SK-N-SH (cell line): ENCODE measurements around the gene RASGRP2. TPM values are rescaled to one million over a fixed set of nuclear protein-coding genes. Genes with fewer than 3 reads are reported as not detected.
A peak's percentile ranks its signal among the peaks of the same experiment; 100 is the strongest.

ENCODE experiments used
- CTCF ChIA-PET: fragments of 300-600, 350-600 bp; formaldehyde crosslinking; extraction: SDS; loops from one replicate; lab custom pipeline; 2021; lab: Yijun Ruan, JAX
- POLR2A ChIA-PET: fragments of 350-600 bp; sonication (Branson Sonifier 250); formaldehyde crosslinking; extraction: SDS; loops from one replicate; lab custom pipeline; 2020; ENCODE audit warnings: antibody characterized with exemption, inconsistent platforms; lab: Yijun Ruan, JAX
- DNase-seq: peaks from one replicate; pipeline ENCODE4 v3.0.0; 2012
- H2AFZ ChIP-seq: fragments of 200-600 bp; sonication (generic); 2 replicates; pipeline ENCODE4 v1.8.1; 2016; ENCODE audit warnings: antibody characterized with exemption, mild to moderate bottlenecking, low read depth
- H3F3A ChIP-seq: fragments of 200-600 bp; sonication (generic); replicated peaks from 2 replicates; pipeline ENCODE3; 2016; ENCODE audit warnings: antibody characterized with exemption, mild to moderate bottlenecking; ENCODE audit not compliant: insufficient read depth
- H3K27ac ChIP-seq, 2 experiments: fragments of 200-500 bp in 1 of 2; fragments of 200-600 bp in 1 of 2; sonication (Bioruptor generic) in 1 of 2; sonication (generic), shearing (Covaris generic) in 1 of 2; 2 replicates each; pipeline versions ENCODE4 v1.5.1 to v1.6.1; 2014 to 2016; ENCODE audit warnings: low read depth in 2 of 2, inconsistent platforms in 1 of 2, low read length in 1 of 2, mild to moderate bottlenecking in 1 of 2, mixed read lengths in 1 of 2
- H3K27me3 ChIP-seq: fragments of 200-600 bp; sonication (generic), shearing (Covaris generic); 2 replicates; pipeline ENCODE4 v1.6.1; 2016; ENCODE audit warnings: mixed run types; ENCODE audit not compliant: insufficient read depth
- H3K36me3 ChIP-seq, 2 experiments: fragments of 200-500 bp in 1 of 2; fragments of 200-600 bp in 1 of 2; sonication (Bioruptor generic) in 1 of 2; sonication (generic) in 1 of 2; replicated peaks in 1 of 2; 2 replicates each; pipeline versions ENCODE3 to v1.5.1; 2014 to 2016; ENCODE audit warnings: low read length in 1 of 2, mild to moderate bottlenecking in 1 of 2; ENCODE audit not compliant: insufficient read depth in 2 of 2, control insufficient read depth in 1 of 2
- H3K4me1 ChIP-seq, 2 experiments: fragments of 200-500 bp in 1 of 2; fragments of 200-600 bp in 1 of 2; sonication (Bioruptor generic) in 1 of 2; sonication (generic), shearing (Covaris generic) in 1 of 2; 2 replicates each; pipeline versions ENCODE4 v1.5.1 to v1.6.1; 2014 to 2016; ENCODE audit warnings: low read depth in 1 of 2, low read length in 1 of 2, mixed run types in 1 of 2; ENCODE audit not compliant: insufficient read depth in 2 of 2, control insufficient read depth in 1 of 2
- H3K4me2 ChIP-seq: fragments of 200-600 bp; sonication (generic), shearing (Covaris generic); 2 replicates; pipeline ENCODE4 v1.6.1; 2017; ENCODE audit warnings: mixed run types
- H3K4me3 ChIP-seq, 2 experiments: fragments of 200-500 bp in 1 of 2; fragments of 200-600 bp in 1 of 2; sonication (Bioruptor generic) in 1 of 2; sonication (generic), shearing (Covaris generic) in 1 of 2; 2 replicates each; pipeline versions ENCODE4 v1.5.1 to v1.8.1; 2014 to 2016; ENCODE audit warnings: low read depth in 2 of 2, inconsistent platforms in 1 of 2, low read length in 1 of 2, mild to moderate bottlenecking in 1 of 2, mixed read lengths in 1 of 2, moderate library complexity in 1 of 2
- H3K79me2 ChIP-seq: fragments of 200-600 bp; sonication (generic); 2 replicates; pipeline ENCODE4 v1.8.1; 2017; ENCODE audit warnings: mild to moderate bottlenecking; ENCODE audit not compliant: insufficient read depth
- H3K9ac ChIP-seq: fragments of 200-600 bp; sonication (generic); 2 replicates; pipeline ENCODE4 v1.6.1; 2017; ENCODE audit warnings: mixed run types
- H3K9me2 ChIP-seq: fragments of 200-600 bp; sonication (generic); 2 replicates; pipeline ENCODE4 v1.6.1; 2017; ENCODE audit warnings: mixed run types
- H3K9me3 ChIP-seq: fragments of 200-600 bp; sonication (generic); 2 replicates; pipeline ENCODE4 v1.6.1; 2017; ENCODE audit warnings: mixed run types, mild to moderate bottlenecking, moderate library complexity
- H4K20me1 ChIP-seq: fragments of 200-600 bp; sonication (generic); 2 replicates; pipeline ENCODE4 v1.6.1; 2017; ENCODE audit warnings: mild to moderate bottlenecking, mixed run types; ENCODE audit not compliant: insufficient read depth
- MXI1 ChIP-seq: IDR thresholded peaks from 2 replicates; pipeline ENCODE4 v1.6.1; 2012; ENCODE audit warnings: mild to moderate bottlenecking, low read depth, low read length, improper control_type of control experiment
- POLR2AphosphoS5 ChIP-seq: IDR thresholded peaks from 2 replicates; pipeline ENCODE4 v1.6.1; 2012; ENCODE audit warnings: low read depth, low read length
- RAD21 ChIP-seq: IDR thresholded peaks from 2 replicates; pipeline ENCODE4 v1.6.1; 2012; ENCODE audit warnings: mild to moderate bottlenecking, low read length
- WGBS: methylation state at CpG from one replicate; pipeline ENCODE4 v1.1.6; 2017; ENCODE audit warnings: low lambda C conversion rate; 5-methylcytosine and 5-hydroxymethylcytosine counted together
- polyA plus RNA-seq, 3 experiments: library from polyadenylated mRNA; depleted of rRNA; stranded (reverse); fragments of >200 nt; gene quantifications; 2 replicates each; pipeline ENCODE4 v1.2.3, GENCODE V29; 2012
- TF ChIP-seq, protein P1 (sequence below): IDR thresholded peaks from 2 replicates; pipeline ENCODE4 v1.4.0; 2012; ENCODE audit warnings: low read depth, borderline replicate concordance
- TF ChIP-seq, protein P2 (sequence below): fragments of 200-600 bp; sonication (generic); IDR thresholded peaks from 2 replicates; pipeline ENCODE4 v1.6.1; 2017; ENCODE audit warnings: antibody characterized with exemption, mild to moderate bottlenecking, moderate library complexity
- TF ChIP-seq, protein P3 (sequence below): IDR thresholded peaks from 2 replicates; pipeline ENCODE4 v1.4.0; 2012; ENCODE audit warnings: low read depth, borderline replicate concordance

RASGRP2 gene
- polyA plus RNA-seq (2012; rRNA removed) = 1.6 and 2.2 TPM in 2 replicates
- polyA plus RNA-seq (2012; cell fraction: cytosol; rRNA removed) = 0.50 and 0.92 TPM in 2 replicates
- 10.3 and 12.9 TPM in 2 replicates for polyA plus RNA-seq (2012; cell fraction: nucleus; rRNA removed)

DNA sequence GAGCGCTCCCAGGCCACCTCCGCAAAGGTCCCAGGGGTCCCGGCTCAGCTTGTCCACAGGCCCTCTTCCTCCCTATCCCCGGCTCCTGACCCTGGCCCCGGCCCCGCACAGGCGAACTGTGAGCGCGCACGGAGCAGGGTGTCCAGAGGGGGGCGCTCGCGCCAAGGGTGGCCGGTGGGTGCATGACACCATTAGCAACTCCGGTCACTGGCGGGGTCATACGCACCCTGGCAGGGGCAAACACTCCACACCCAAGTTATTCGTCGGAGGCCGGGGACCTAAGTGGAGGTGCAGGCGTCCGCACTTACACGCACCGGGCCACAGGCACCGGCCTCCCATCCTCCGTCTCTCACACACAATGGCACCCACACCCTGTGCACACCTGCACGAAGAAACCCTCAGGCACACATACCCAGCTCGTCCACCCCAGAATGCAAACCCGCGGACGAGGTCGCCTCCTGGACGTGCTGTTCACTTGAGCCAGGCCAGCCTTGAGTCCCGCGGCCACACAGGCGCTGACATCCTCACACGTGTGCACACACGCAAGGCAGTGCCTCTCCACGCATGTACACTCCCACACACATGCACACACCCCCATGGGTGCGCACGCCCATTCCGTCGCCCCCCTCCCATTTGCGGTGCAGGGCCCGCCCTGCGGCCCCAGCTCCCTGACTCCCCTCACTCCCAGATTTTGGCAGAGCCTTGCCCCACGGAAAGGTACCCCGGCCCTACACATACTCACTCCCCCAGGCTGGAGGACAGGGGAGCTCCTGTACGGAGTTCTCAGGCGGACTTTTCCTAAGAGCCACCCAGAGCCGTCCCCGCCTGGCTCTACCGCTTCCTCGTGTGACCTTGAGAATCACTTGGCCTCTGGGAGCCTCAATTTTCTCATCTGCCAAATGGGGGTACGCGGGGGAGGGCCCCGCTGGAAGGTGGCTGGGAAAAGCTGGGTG lies at the start of gene RASGRP2:
Gene RASGRP2 (minus strand): TSS at position 552 of the 953 bp plus-strand sequence. CDS start 1,276 bp downstream, outside the sequence.
- H3F3A ChIP-seq = peaks cover 17% of the 10 kb centered on the region
- peak within 1 kb of the TSS; percentile 39; the same call in 1 of the 2 replicates for H3K9ac ChIP-seq
- TF ChIP-seq RAD21 (peak; percentile 25), MXI1 (peak; percentile 85; the same call in 1 of the 2 replicates)
- TF ChIP-seq, protein P1, sequence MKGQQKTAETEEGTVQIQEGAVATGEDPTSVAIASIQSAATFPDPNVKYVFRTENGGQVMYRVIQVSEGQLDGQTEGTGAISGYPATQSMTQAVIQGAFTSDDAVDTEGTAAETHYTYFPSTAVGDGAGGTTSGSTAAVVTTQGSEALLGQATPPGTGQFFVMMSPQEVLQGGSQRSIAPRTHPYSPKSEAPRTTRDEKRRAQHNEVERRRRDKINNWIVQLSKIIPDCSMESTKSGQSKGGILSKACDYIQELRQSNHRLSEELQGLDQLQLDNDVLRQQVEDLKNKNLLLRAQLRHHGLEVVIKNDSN = no peak
- TF ChIP-seq, protein P2, sequence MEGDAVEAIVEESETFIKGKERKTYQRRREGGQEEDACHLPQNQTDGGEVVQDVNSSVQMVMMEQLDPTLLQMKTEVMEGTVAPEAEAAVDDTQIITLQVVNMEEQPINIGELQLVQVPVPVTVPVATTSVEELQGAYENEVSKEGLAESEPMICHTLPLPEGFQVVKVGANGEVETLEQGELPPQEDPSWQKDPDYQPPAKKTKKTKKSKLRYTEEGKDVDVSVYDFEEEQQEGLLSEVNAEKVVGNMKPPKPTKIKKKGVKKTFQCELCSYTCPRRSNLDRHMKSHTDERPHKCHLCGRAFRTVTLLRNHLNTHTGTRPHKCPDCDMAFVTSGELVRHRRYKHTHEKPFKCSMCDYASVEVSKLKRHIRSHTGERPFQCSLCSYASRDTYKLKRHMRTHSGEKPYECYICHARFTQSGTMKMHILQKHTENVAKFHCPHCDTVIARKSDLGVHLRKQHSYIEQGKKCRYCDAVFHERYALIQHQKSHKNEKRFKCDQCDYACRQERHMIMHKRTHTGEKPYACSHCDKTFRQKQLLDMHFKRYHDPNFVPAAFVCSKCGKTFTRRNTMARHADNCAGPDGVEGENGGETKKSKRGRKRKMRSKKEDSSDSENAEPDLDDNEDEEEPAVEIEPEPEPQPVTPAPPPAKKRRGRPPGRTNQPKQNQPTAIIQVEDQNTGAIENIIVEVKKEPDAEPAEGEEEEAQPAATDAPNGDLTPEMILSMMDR = peak; percentile 75
- no peaks in the 10 kb centered on the region for H3K79me2 ChIP-seq
- H3K27me3 ChIP-seq = peaks cover 8% of the 10 kb centered on the region; the same call in 1 of the 2 replicates
- peaks cover 2% of the 10 kb centered on the region; the same call in 1 of the 2 replicates for H4K20me1 ChIP-seq
- H3K4me3 ChIP-seq = peak within 1 kb of the TSS; percentile 50 to 56
- peak within 1 kb of the TSS; percentile 30; the same call in 1 of the 2 replicates for H2AFZ ChIP-seq
- H3K9me2 ChIP-seq = no peaks in the 10 kb centered on the region
- peak within 1 kb of the TSS in 1 of 2 experiments; percentile 70; a peak in 1 of 4 replicates for H3K27ac ChIP-seq
- H3K4me1 ChIP-seq = peaks cover 16 to 17% of the 10 kb centered on the region in 2 experiments; a peak in 2 of 4 replicates
- no peaks in the 10 kb centered on the region for H3K9me3 ChIP-seq
- no peaks in the 10 kb centered on the region for H3K36me3 ChIP-seq
- H3K4me2 ChIP-seq = peak within 1 kb of the TSS; percentile 80
- ChIA-PET CTCF (interaction anchor here (0.6 to 4.2 kb wide), 36 partner anchors 10 to 1325 kb away, joined by 3 to 48 read pairs (median 5); partner anchors contain the start of genes NRXN2 and PYGM), POLR2A (interaction anchor here (0.7 kb wide), 1 partner anchor 91 kb away, joined by 3 read pairs; no protein-coding TSS in a partner anchor)
- DNase-seq = peak; percentile 84
- 4% methylated on average over 28 of the region's 57 CpGs for WGBS

DNA sequence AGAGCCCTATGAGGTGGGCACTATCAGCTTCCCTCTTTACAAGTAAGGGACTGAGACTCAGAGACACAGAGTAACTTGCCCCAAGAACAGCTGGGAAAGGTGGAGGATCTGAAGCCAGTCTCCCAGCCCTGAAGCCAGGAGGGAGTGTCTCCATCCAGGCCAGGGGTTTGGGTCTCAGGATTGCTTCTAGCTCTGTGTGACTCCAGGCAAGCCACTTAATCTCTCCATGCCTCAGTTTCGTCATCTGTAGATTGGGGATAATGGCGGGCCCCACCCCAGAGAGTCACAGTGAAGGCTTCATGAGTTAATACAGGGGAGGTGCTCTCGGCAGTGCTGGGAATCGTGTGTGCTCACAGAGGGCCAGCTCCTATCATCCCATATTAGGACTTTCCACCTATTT lies 48.5 kb upstream of the RASGRP2 start:
- Histone ChIP-seq H3K4me3 (no peak overlapping the region), H3K9me2 (no peaks in the 10 kb centered on the region), H4K20me1 (no peaks in the 10 kb centered on the region), H3F3A (peaks cover 2% of the 10 kb centered on the region), H3K36me3 (peaks cover 0 to 18% of the 10 kb centered on the region in 2 experiments), H3K79me2 (no peaks in the 10 kb centered on the region), H3K27me3 (no peaks in the 10 kb centered on the region), H2AFZ (no peak overlapping the region), H3K9me3 (no peaks in the 10 kb centered on the region), H3K27ac (no peak overlapping the region), H3K4me2 (no peak overlapping the region), H3K9ac (no peak overlapping the region), H3K4me1 (no peaks in the 10 kb centered on the region)
- CTCF ChIA-PET = interaction anchor here (1.0 to 1.1 kb wide), 2 partner anchors 10 to 15 kb away, joined by 3 read pairs; partner anchors contain the start of gene MAP4K2
- TF ChIP-seq, protein P3, sequence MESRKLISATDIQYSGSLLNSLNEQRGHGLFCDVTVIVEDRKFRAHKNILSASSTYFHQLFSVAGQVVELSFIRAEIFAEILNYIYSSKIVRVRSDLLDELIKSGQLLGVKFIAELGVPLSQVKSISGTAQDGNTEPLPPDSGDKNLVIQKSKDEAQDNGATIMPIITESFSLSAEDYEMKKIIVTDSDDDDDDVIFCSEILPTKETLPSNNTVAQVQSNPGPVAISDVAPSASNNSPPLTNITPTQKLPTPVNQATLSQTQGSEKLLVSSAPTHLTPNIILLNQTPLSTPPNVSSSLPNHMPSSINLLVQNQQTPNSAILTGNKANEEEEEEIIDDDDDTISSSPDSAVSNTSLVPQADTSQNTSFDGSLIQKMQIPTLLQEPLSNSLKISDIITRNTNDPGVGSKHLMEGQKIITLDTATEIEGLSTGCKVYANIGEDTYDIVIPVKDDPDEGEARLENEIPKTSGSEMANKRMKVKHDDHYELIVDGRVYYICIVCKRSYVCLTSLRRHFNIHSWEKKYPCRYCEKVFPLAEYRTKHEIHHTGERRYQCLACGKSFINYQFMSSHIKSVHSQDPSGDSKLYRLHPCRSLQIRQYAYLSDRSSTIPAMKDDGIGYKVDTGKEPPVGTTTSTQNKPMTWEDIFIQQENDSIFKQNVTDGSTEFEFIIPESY = no peak
- no peak for TF ChIP-seq POLR2AphosphoS5
- POLR2A ChIA-PET = no interaction called here
- 100% methylated on average over 4 of the region's 4 CpGs for WGBS
- no peak for DNase-seq
